Measurements from ENCODE around the gene ZNF107. TPM values are rescaled to one million over a fixed set of nuclear protein-coding genes. Genes with fewer than 3 reads are reported as not detected.
"Not testable (repeated sequence)": the region's sequence is repeated elsewhere in the genome, so short reads cannot be mapped to it uniquely, and the experiment has no call there.

The ZNF107 gene
- total RNA-seq, 1 donor from 2014 or later = 7.8 TPM

- H3K4me3 ChIP-seq (ENCODE audit: insufficient read depth, low read depth, low read length) = no peak overlapping the region
- H3K79me2 ChIP-seq (ENCODE audit: insufficient read depth, low read length) = no peaks in the 10 kb centered on the region
- Mint-ChIP-seq H3K27me3 (ENCODE audit: low read depth, unreplicated experiment) (no peaks in the 10 kb centered on the region), H3K9me3 (ENCODE audit: unreplicated experiment) (peaks cover 17% of the 10 kb centered on the region), H3K4me3 (ENCODE audit: unreplicated experiment) (no peak overlapping the region), H3K4me1 (ENCODE audit: low read depth, unreplicated experiment) (no peaks in the 10 kb centered on the region), H3K36me3 (ENCODE audit: low read depth, unreplicated experiment) (no peaks in the 10 kb centered on the region), H3K27ac (ENCODE audit: unreplicated experiment) (no peak overlapping the region)
- no peak overlapping the region for H3K9ac ChIP-seq (ENCODE audit: low read length)
- no peaks in the 10 kb centered on the region for H3K27me3 ChIP-seq (ENCODE audit: insufficient read depth, low read length)
- no peaks in the 10 kb centered on the region for H4K20me1 ChIP-seq (ENCODE audit: insufficient read depth, low read length)
- H3K27ac ChIP-seq (ENCODE audit: low read depth, low read length) = no peak overlapping the region
- TF ChIP-seq CTCF (IDR thresholded peaks at IDR 0.05; ENCODE audit: insufficient read depth, low read depth, low read length) (no peak), EZH2 (IDR thresholded peaks at IDR 0.05; ENCODE audit: insufficient read depth, low read length) (no peak)
- H3K4me1 ChIP-seq (ENCODE audit: insufficient read depth, low read length) = no peaks in the 10 kb centered on the region
- H2AFZ ChIP-seq (ENCODE audit: low read depth, low read length) = no peak overlapping the region
- no peaks in the 10 kb centered on the region for H3K9me3 ChIP-seq (ENCODE audit: insufficient read depth, low read depth, low read length)
- FAIRE-seq = no peak
- no peak overlapping the region for H3K4me2 ChIP-seq (ENCODE audit: low read length)
- DNase-seq (ENCODE audit: low read depth) = no peak
- H3K36me3 ChIP-seq (ENCODE audit: insufficient read depth, low read length) = no peaks in the 10 kb centered on the region
These were observed 11.0 kb upstream of the ZNF107 start for GRCh38 chr7:64654796-64655548.

DNA sequence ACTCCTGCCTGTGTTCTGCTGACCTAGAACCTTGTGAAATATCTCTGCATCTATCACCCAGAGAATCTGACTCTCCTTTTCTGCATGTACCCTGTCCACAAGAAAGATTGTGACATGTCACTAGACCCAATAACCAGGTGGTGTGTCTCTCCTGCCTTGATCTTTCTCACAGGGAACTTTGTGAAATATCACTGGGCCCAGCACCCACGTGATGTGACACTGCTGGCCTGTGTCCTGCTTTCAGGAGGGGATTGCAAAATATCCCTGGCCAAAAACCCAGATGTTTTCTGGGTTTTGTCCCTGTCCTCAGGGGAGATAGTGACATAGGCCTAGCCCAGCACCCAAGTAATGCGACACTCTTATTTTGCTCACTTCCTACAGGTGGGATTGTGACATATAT is 10.1 kb upstream of the ZNF107 start:
- Histone ChIP-seq H3K27me3 (ENCODE audit: insufficient read depth, low read length) (no peaks in the 10 kb centered on the region), H3K4me2 (ENCODE audit: low read length) (no peak overlapping the region), H3K9ac (ENCODE audit: low read length) (no peak overlapping the region), H3K27ac (ENCODE audit: low read depth, low read length) (no peak overlapping the region), H2AFZ (ENCODE audit: low read depth, low read length) (no peak overlapping the region), H3K4me3 (ENCODE audit: insufficient read depth, low read depth, low read length) (no peak overlapping the region), H4K20me1 (ENCODE audit: insufficient read depth, low read length) (no peaks in the 10 kb centered on the region), H3K79me2 (ENCODE audit: insufficient read depth, low read length) (no peaks in the 10 kb centered on the region), H3K9me3 (ENCODE audit: insufficient read depth, low read depth, low read length) (no peaks in the 10 kb centered on the region), H3K4me1 (ENCODE audit: insufficient read depth, low read length) (no peaks in the 10 kb centered on the region), H3K36me3 (ENCODE audit: insufficient read depth, low read length) (no peaks in the 10 kb centered on the region)
- Mint-ChIP-seq H3K4me3 (ENCODE audit: unreplicated experiment) (no peak overlapping the region), H3K27ac (ENCODE audit: unreplicated experiment) (no peak overlapping the region), H3K9me3 (ENCODE audit: unreplicated experiment) (peaks cover 17% of the 10 kb centered on the region), H3K4me1 (ENCODE audit: low read depth, unreplicated experiment) (no peaks in the 10 kb centered on the region), H3K27me3 (ENCODE audit: low read depth, unreplicated experiment) (no peaks in the 10 kb centered on the region), H3K36me3 (ENCODE audit: low read depth, unreplicated experiment) (no peaks in the 10 kb centered on the region)
- FAIRE-seq = no peak
- no peak for DNase-seq (ENCODE audit: low read depth)
- no peak for TF ChIP-seq CTCF (IDR thresholded peaks at IDR 0.05; ENCODE audit: insufficient read depth, low read depth, low read length)
- TF ChIP-seq EZH2 (IDR thresholded peaks at IDR 0.05; ENCODE audit: insufficient read depth, low read length) = no peak

- H4K20me1 ChIP-seq (ENCODE audit: insufficient read depth, low read length) = no peaks in the 10 kb centered on the region
- H3K36me3 ChIP-seq (ENCODE audit: insufficient read depth, low read length) = no peaks in the 10 kb centered on the region
- Mint-ChIP-seq H3K9me3 (ENCODE audit: unreplicated experiment) (peaks cover 13% of the 10 kb centered on the region), H3K4me3 (ENCODE audit: unreplicated experiment) (no peak overlapping the region), H3K27ac (ENCODE audit: unreplicated experiment) (no peak overlapping the region), H3K4me1 (ENCODE audit: low read depth, unreplicated experiment) (no peaks in the 10 kb centered on the region), H3K27me3 (ENCODE audit: low read depth, unreplicated experiment) (no peaks in the 10 kb centered on the region), H3K36me3 (ENCODE audit: low read depth, unreplicated experiment) (no peaks in the 10 kb centered on the region)
- H2AFZ ChIP-seq (ENCODE audit: low read depth, low read length) = no peak overlapping the region
- FAIRE-seq (no peak), DNase-seq (ENCODE audit: low read depth) (no peak)
- no peaks in the 10 kb centered on the region for H3K27me3 ChIP-seq (ENCODE audit: insufficient read depth, low read length)
- H3K27ac ChIP-seq (ENCODE audit: low read depth, low read length) = no peak overlapping the region
- H3K9ac ChIP-seq (ENCODE audit: low read length) = no peak overlapping the region
- no peak overlapping the region for H3K4me3 ChIP-seq (ENCODE audit: insufficient read depth, low read depth, low read length)
- no peak overlapping the region for H3K4me2 ChIP-seq (ENCODE audit: low read length)
- TF ChIP-seq EZH2 (IDR thresholded peaks at IDR 0.05; ENCODE audit: insufficient read depth, low read length) = no peak
- TF ChIP-seq CTCF (IDR thresholded peaks at IDR 0.05; ENCODE audit: insufficient read depth, low read depth, low read length) = no peak
- no peaks in the 10 kb centered on the region for H3K79me2 ChIP-seq (ENCODE audit: insufficient read depth, low read length)
- H3K4me1 ChIP-seq (ENCODE audit: insufficient read depth, low read length) = no peaks in the 10 kb centered on the region
- no peaks in the 10 kb centered on the region for H3K9me3 ChIP-seq (ENCODE audit: insufficient read depth, low read depth, low read length)
These were observed 9.4 kb upstream of the ZNF107 start for GRCh38 chr7:64656489-64656888.

DNA sequence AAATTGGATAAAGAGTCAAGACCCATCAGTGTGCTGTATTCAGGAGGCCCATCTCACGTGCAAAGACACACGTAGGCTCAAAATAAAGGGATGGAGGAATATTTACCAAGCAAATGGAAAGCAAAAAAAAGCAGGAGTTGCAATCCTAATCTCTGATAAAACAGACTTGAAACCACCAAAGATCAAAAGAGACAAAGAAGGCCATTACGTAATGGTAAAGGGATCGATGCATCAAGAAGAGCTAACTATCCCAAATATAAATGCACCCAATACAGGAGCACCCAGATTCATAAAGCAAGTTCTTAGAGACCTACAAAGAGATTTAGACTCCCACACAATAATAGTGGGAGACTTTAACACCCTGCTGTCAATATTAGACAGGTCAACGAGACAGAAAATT is 3.8 kb upstream of the ZNF107 start:
- not testable (repeated sequence) for H4K20me1 ChIP-seq (ENCODE audit: insufficient read depth, low read length); DNase-seq (ENCODE audit: low read depth); H3K9ac ChIP-seq (ENCODE audit: low read length); H3K4me3 ChIP-seq (ENCODE audit: insufficient read depth, low read depth, low read length); H3K27me3 ChIP-seq (ENCODE audit: insufficient read depth, low read length); H3K4me1 ChIP-seq (ENCODE audit: insufficient read depth, low read length); H3K4me3 Mint-ChIP-seq (ENCODE audit: unreplicated experiment); H3K36me3 Mint-ChIP-seq (ENCODE audit: low read depth, unreplicated experiment); FAIRE-seq; H3K9me3 ChIP-seq (ENCODE audit: insufficient read depth, low read depth, low read length); H3K4me1 Mint-ChIP-seq (ENCODE audit: low read depth, unreplicated experiment); H3K9me3 Mint-ChIP-seq (ENCODE audit: unreplicated experiment); H3K27me3 Mint-ChIP-seq (ENCODE audit: low read depth, unreplicated experiment); H2AFZ ChIP-seq (ENCODE audit: low read depth, low read length); H3K36me3 ChIP-seq (ENCODE audit: insufficient read depth, low read length); H3K27ac ChIP-seq (ENCODE audit: low read depth, low read length); H3K4me2 ChIP-seq (ENCODE audit: low read length); H3K27ac Mint-ChIP-seq (ENCODE audit: unreplicated experiment)
- peaks cover 12% of the 10 kb centered on the region for H3K79me2 ChIP-seq (ENCODE audit: insufficient read depth, low read length)
